Skin of body (tissue), 2 donors: ENCODE measurements around the gene DSC2. TPM values are rescaled to one million over a fixed set of nuclear protein-coding genes. Genes with fewer than 3 reads are reported as not detected.

Experiments used
- DNase-seq: peaks from one replicate; lab custom pipeline; 2025; lab: John Stamatoyannopoulos, UW
- total RNA-seq: library from RNA; depleted of rRNA; stranded (reverse); fragments of >200 nt; gene quantifications from one replicate; pipeline ENCODE4 v1.2.3, GENCODE V29; 2014

DSC2 gene
- total RNA-seq, 1 donor from 2014 or later: 36.4 TPM

- no peak for DNase-seq
These were observed 3.3 kb downstream of the DSC2 start for GRCh38 chr18:31098878-31099277.

- DNase-seq: no peak
These were observed 4.6 kb downstream of the DSC2 start for GRCh38 chr18:31097666-31098065.

GRCh38 chr18:31093880-31094279 is 8.3 kb downstream of the DSC2 start:
- no peak for DNase-seq

- no peak for DNase-seq
These were observed 8.9 kb downstream of the DSC2 start for GRCh38 chr18:31093294-31093693.

DNA sequence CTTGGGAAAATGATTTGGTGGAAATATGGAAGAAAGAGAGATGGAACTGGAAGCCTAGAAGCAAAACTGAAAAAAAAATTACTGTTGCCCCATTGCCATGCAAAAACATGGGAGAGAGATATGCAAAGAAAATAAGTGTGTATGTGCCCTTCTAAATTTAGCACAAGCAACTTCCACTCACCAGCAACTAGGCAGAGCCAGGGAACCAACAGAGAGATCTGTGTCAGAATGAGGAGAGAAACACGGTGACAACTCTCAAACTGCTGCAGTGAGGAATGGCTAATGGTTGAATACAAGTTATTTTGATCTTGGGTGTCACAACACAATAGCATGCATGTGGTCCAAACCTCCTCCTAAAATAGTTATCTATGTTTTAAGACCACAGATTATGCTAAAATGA is 10.9 kb downstream of the DSC2 start:
- no peak for DNase-seq

DNA sequence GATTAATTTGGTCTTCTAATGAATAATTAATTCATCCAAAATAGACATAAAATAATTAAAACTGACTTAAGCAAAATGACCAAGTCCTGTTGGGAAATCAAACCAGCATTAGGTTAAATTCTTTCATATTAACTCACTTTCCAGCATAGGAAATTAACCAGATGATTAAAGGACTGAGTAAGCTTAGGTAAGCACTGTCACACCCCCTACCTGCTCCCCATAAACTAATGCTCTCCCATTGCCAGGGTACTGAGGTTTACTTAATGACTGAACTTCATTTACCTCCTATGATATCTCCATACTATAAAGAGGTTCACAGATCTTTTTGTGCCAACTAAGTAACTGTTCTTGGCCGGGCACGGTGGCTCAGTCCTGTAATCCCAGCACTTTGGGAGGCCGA is 13.7 kb downstream of the DSC2 start:
- DNase-seq: no peak

GRCh38 chr18:31079973-31080372 is 22.2 kb downstream of the DSC2 start:
- no peak for DNase-seq

DNA sequence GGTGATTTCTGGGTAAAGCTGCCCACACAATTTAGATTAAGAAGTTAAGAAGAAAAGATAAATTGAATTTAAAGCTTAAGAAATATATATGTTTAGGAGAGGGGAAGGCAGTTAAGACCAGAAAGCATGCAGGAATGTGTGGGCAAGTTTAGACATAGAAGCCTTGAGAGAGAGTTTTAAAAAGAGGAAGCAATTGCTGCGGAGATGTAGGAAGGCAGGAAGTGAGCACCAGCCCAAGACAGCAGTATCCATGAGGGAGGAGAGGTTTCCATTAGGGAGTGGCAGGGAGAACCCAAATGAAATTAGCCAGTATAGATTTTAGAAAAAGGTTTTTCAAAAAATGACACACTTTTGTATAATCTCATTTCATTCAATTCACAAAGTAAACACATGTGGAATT is 24.3 kb downstream of the DSC2 start:
- DNase-seq: no peak

- no peak for DNase-seq
These were observed 30.0 kb downstream of the DSC2 start for GRCh38 chr18:31072175-31072574.

- DNase-seq: no peak
These were observed 32.0 kb downstream of the DSC2 start for GRCh38 chr18:31070206-31070605.

- no peak for DNase-seq
These were observed 36.0 kb downstream of the DSC2 start for GRCh38 chr18:31066266-31066665.

GRCh38 chr18:31065036-31065773 is 37.0 kb downstream of the DSC2 start:
- DNase-seq: no peak

DNA sequence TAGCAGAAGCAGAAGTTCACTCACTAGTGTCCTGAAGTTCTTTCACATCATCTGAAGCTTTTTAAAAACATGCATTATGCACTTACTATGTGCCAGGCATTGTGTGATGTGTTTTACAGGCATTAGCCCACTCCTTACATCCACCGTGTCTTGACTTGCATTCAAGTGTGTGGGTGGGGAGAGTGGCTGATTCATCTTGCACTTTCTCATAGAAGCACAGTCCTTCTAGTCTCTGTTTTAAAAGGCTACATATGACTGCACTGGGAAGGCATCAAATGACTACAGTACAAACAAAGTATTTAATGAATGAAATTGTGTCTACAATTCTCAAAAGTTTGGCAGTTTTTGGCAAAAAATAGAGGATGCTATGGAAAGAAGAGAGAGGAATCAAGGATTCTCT is 38.1 kb downstream of the DSC2 start:
- no peak for DNase-seq

GRCh38 chr18:31061945-31062344 is 40.3 kb downstream of the DSC2 start:
- DNase-seq: no peak

GRCh38 chr18:31058897-31059296 is 43.3 kb downstream of the DSC2 start:
- DNase-seq: no peak

DNA sequence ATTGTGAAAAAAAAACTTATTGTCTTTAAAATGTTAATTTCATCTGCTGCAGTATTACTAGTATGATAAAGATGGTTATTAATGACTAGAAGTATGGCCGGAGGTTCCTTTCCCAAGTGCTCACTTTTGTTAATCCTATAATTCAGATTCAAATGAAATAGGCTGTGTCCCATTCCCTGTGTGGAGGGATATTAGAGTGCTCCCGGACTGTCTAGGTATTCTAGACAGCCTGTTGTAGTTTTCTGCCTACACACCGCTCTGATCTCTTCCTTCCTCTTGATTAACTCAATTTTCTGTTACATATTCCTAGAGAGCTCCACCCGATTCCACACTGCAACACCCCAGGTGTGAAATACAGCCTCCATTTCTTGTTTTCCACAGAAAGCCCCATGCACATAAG is 44.3 kb downstream of the DSC2 start:
- DNase-seq: no peak

GRCh38 chr18:31057051-31057450 is 45.2 kb downstream of the DSC2 start:
- no peak for DNase-seq

DNA sequence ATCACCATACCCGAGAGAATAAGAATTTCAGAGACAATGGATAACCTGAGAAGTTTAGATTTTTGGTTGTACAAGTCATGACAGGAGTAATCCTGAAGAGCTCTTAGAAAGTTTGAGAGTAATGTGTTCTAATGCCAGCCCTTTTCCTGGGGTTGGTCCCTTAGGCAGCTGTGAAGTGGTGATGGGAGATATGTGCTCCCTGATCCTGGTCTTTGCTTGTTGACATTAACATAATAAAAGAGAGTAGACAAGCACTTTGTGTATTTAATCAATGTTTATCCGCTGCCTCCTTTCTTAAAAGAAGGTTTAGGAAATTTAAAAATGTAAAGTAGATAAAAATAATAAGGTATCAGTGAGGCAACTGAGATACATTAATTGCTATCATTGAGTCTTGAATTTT is 45.9 kb downstream of the DSC2 start:
- no peak for DNase-seq

- no peak for DNase-seq
These were observed 51.6 kb downstream of the DSC2 start for GRCh38 chr18:31050635-31051034.

GRCh38 chr18:31049189-31049588 is 53.0 kb downstream of the DSC2 start:
- DNase-seq: no peak

- no peak for DNase-seq
These were observed 54.0 kb downstream of the DSC2 start for GRCh38 chr18:31048216-31048615.

DNA sequence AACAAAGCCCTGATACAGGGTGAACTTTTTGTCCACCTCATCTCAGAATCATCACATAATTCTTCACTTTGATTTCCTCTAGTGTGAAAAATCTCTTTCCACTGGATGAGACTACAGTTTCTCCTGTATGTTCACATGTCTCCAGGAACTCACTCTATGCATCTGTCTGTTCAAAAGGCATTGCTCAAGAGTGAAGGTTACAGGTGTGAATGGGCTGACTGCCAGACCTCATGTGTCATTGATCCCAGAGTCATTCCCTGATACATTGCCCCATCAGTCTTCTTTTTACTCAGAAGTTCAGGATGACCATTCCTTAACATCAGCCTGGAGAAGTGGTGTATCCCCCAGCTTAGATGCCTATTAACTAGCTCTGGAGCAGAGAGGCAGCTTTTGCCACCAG is 55.3 kb downstream of the DSC2 start:
- no peak for DNase-seq

DNA sequence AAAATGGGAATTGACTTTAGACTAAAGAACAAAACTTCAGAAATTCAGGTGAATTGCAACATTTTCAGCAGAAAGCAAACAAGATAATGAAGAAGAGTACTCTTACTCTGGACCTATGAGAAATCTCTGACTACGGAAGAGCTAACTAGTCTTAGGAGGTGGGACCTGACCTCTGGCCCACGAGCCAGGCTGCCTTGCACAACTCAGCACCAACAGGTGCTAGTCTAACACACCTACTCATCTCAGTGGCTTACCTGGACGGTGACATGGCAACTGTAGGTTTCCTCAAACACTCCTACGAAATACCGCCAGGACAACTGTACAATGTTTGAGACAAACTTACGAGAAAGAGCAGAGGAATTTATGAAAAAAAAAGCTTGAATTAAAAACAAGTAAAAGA is 56.6 kb downstream of the DSC2 start:
- no peak for DNase-seq

DNA sequence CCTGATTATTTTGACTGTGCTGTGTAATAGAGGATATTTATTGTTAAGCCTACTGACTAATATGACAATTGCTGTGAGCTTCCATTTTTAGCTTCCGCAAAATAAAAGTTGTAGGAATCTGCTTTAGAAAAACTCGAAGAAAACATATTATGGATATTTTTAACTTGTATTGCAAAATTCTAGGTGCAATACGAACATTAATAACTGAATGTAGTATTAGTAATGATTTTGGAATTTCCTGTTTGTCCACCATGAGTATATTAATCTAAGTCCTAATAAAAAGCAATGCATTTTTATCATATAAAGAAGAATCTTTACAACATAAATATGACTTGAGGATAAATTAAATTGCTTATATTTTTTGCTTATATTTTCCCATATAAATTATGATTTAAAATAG is 57.3 kb downstream of the DSC2 start:
- DNase-seq: no peak
